Measurements from ENCODE around the gene CHPF2.
A peak's percentile ranks its signal among the peaks of the same experiment; 100 is the strongest.

Gene CHPF2

GRCh38 chr7:151232917-151233701 lies 826 bp downstream of the CHPF2 start:
- peak; percentile 47 for DNase-seq (ENCODE audit: low read depth)

GRCh38 chr7:151233804-151234203 lies 1.5 kb downstream of the CHPF2 start:
- DNase-seq (ENCODE audit: low read depth) = no peak

GRCh38 chr7:151235091-151235787 lies 3.0 kb downstream of the CHPF2 start:
- no peak for DNase-seq (ENCODE audit: low read depth)

- DNase-seq (ENCODE audit: low read depth) = no peak
Observed at GRCh38 chr7:151236406-151236805, 4.1 kb downstream of the CHPF2 start.

- no peak for DNase-seq (ENCODE audit: low read depth)
Observed at GRCh38 chr7:151237244-151238189, 5.2 kb downstream of the CHPF2 start.

GRCh38 chr7:151238190-151238810 lies 6.0 kb downstream of the CHPF2 start:
- no peak for DNase-seq (ENCODE audit: low read depth)

- no peak for DNase-seq (ENCODE audit: low read depth)
Observed at GRCh38 chr7:151238924-151239836, 6.9 kb downstream of the CHPF2 start.

GRCh38 chr7:151239837-151240459 lies 7.7 kb downstream of the CHPF2 start:
- DNase-seq (ENCODE audit: low read depth) = no peak

GRCh38 chr7:151240536-151240935 lies 8.3 kb downstream of the CHPF2 start:
- DNase-seq (ENCODE audit: low read depth) = no peak

- DNase-seq (ENCODE audit: low read depth) = no peak
Observed at GRCh38 chr7:151240942-151241754, 8.9 kb downstream of the CHPF2 start.

- no peak for DNase-seq (ENCODE audit: low read depth)
Observed at GRCh38 chr7:151241755-151242096, 9.4 kb downstream of the CHPF2 start.

GRCh38 chr7:151242159-151243044 lies 10.1 kb downstream of the CHPF2 start:
- no peak for DNase-seq (ENCODE audit: low read depth)

GRCh38 chr7:151243045-151243349 lies 10.7 kb downstream of the CHPF2 start:
- no peak for DNase-seq (ENCODE audit: low read depth)

- no peak for DNase-seq (ENCODE audit: low read depth)
Observed at GRCh38 chr7:151243408-151244195, 11.3 kb downstream of the CHPF2 start.

GRCh38 chr7:151244196-151244840 lies 12.0 kb downstream of the CHPF2 start:
- DNase-seq (ENCODE audit: low read depth) = no peak

- DNase-seq (ENCODE audit: low read depth) = no peak
Observed at GRCh38 chr7:151244841-151245346, 12.6 kb downstream of the CHPF2 start.

All from GM04503 (cell line).